Skeletal muscle tissue (tissue), 4 donors: ENCODE results near the gene LRP1B. TPM values are rescaled to one million over a fixed set of nuclear protein-coding genes. Genes with fewer than 3 reads are reported as not detected.

ENCODE experiments used
- H3K27ac ChIP-seq: one replicate; pipeline ENCODE4 v1.7.0; 2013; ENCODE audit warnings: mild to moderate bottlenecking, low read depth, low read length, inconsistent platforms
- H3K27me3 ChIP-seq, 3 donors: one replicate each; pipeline ENCODE4 v1.7.0; 2013; ENCODE audit warnings: low read length in 3 of 3; ENCODE audit not compliant: control insufficient read depth in 3 of 3, insufficient read depth in 3 of 3
- H3K36me3 ChIP-seq, 3 donors: one replicate each; pipeline ENCODE4 v1.7.0; 2013; ENCODE audit warnings: low read length in 3 of 3; ENCODE audit not compliant: control insufficient read depth in 3 of 3, insufficient read depth in 3 of 3
- H3K4me1 ChIP-seq, 3 donors: one replicate each; pipeline ENCODE4 v1.7.0; 2013; ENCODE audit warnings: low read length in 3 of 3, mild to moderate bottlenecking in 3 of 3; ENCODE audit not compliant: control insufficient read depth in 3 of 3, insufficient read depth in 3 of 3
- H3K4me3 ChIP-seq, 3 donors: one replicate each; pipeline ENCODE4 v1.7.0; 2013; ENCODE audit warnings: low read length in 3 of 3
- H3K9ac ChIP-seq, 3 donors: one replicate each; pipeline ENCODE4 v1.7.0; 2013; ENCODE audit warnings: low read length in 3 of 3, mild to moderate bottlenecking in 3 of 3, moderate library complexity in 2 of 3, low read depth in 1 of 3
- H3K9me3 ChIP-seq, 3 donors: one replicate each; pipeline ENCODE4 v1.7.0; 2013; ENCODE audit warnings: low read length in 3 of 3; ENCODE audit not compliant: control insufficient read depth in 3 of 3
- total RNA-seq: library from RNA; depleted of rRNA; stranded (reverse); fragments of >200 nt; gene quantifications from one replicate; pipeline ENCODE4 v1.2.3, GENCODE V29; 2014
- donor health status: Osteomylitis.

LRP1B gene
- total RNA-seq, 1 donor from 2014 or later = 2.6 TPM

DNA sequence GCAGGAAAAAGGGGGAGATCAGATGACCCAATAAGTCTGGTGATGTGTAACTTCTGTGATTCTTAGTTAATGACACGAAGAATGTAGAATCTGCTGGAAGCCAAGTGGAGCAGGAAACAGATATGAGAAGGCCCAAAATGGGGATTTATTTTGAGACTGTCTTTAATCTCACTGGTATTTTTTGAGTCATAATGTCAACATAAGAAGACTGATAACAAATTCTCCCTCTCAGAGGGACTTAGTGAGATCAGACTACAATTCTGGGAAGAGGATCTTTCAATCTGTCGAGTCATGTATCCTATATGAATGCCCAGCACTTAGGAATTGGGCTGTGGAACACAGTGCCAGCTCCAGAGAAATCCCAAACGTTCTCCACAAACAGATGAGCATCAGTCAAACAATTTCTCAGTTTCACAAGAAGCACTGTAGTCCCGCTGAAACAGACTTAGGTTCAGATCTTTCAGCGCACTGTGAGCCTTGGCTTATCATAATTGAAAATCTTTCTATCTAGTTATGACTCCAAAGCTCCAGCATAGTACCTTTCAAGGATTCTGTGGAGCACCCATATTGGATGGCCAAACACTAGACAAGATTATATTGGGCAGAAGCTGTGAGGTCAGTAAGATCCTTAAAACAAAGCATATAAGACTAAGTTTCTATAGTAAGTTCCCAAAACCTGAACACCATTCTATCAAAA is 738.2 kb downstream of the LRP1B start:
- Histone ChIP-seq H3K9me3 (no peaks in the 10 kb centered on the region), H3K27ac (no peak overlapping the region), H3K36me3 (no peaks in the 10 kb centered on the region), H3K4me1 (no peaks in the 10 kb centered on the region), H3K27me3 (no peaks in the 10 kb centered on the region), H3K4me3 (no peak overlapping the region), H3K9ac (no peak overlapping the region)

DNA sequence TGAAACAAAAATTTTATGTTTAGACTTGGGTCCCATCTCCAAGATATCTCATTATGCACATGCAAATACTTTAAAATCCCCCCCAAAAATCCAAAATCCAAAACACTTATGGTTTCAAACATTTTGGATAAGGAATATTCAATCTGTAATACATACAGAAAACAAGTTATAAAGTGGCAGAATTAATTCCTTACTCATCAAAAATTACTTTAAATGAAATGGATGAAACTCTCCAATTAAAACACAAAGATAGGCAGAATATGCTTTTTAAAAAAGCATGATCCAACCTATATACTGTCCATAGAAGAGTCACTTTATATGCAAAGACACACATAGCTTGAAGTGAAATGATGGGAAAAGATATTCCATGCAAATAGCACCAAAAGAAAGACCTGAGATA is 744.6 kb downstream of the LRP1B start:
- Histone ChIP-seq H3K27me3 (no peaks in the 10 kb centered on the region), H3K4me1 (no peaks in the 10 kb centered on the region), H3K9me3 (no peaks in the 10 kb centered on the region), H3K27ac (no peak overlapping the region), H3K36me3 (no peaks in the 10 kb centered on the region), H3K9ac (no peak overlapping the region), H3K4me3 (no peak overlapping the region)

DNA sequence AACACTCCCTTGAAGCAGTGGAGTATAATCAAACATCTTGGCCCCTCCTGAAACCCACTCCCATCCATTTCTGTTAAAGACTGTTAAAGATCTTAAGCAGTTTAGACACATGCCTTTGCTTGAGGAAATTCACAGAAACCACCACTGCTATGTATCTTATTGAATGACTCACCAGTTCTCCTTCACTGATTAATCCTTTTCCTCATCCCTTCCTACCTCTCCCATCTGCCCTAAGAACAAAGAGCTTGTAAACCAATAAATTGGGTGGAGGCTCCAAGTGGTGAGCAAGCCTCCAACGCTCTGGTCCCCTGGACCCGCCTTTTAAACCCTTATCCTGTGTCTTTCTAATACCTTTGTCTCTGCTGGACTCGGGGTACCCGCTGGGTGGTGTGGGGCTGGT is 746.1 kb downstream of the LRP1B start:
- no peaks in the 10 kb centered on the region for H3K36me3 ChIP-seq
- H3K4me3 ChIP-seq = no peak overlapping the region
- H3K9ac ChIP-seq = no peak overlapping the region
- H3K4me1 ChIP-seq = no peaks in the 10 kb centered on the region
- no peak overlapping the region for H3K27ac ChIP-seq
- no peaks in the 10 kb centered on the region for H3K27me3 ChIP-seq
- H3K9me3 ChIP-seq = no peaks in the 10 kb centered on the region

DNA sequence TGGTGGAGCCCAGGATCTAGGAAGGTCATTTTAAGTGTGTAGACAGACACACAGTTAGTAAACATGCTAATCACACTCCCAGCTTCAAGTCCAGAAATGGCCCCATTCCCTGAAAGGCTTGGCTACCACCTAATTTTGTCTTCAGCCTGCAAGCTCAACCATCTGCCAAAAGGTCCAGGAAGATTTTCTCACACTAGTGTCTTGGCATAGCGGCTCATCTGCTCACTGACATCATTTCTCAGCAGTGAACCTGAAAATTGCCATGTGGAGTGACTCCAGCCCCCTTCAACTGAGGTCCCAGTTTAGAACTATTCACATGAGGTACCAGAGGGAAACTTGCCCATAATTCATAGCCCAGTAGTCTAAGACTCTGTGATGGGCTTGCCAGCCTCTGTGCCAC is 748.9 kb downstream of the LRP1B start:
- Histone ChIP-seq H3K9me3 (no peaks in the 10 kb centered on the region), H3K27me3 (no peaks in the 10 kb centered on the region), H3K27ac (no peak overlapping the region), H3K9ac (no peak overlapping the region), H3K4me3 (no peak overlapping the region), H3K4me1 (no peaks in the 10 kb centered on the region), H3K36me3 (no peaks in the 10 kb centered on the region)

DNA sequence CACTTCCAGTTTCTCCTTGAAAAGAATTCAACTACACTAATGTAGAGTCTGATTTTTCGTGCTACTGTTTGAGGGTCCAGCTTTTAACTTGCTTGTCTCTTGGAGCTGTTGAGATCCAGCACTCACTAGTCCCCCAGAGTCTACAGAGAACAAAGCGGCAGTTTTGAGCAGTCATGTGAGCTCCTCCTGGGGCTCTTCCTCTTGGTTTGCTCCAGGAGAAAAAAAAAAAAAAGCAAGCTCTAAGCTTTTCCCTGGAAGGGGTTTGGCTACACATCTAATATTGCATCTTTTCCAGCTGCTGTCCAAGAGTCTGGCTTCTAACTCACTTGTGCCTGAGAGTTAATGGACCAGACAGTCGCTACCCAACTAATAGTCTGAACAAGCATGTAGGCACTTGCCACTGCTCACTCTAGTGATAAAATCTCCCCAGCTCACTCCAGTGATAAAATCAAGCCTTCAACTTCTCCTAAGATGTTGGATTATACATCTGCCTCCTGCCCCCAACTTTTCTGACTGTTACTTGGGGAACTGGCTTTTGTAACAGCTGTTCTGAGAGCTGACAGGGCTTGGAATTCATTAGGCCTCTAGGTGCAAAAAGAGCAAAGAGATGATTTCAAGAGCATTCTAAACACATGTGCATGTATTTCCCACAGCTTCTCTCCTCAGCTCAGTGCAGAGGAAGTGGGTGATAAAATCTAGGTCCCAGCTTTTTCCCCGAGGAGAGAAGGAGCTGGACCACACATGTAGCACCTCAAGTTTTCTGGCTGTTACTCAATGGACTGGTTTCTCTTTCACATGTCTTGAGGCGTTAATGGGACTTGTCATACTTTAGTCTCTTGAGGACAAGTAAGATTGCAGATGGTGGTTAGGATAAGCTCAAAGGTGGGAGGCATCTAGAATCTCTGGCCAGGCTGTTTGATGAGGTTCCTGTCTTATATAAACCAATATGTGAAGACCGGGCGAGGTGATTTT is 750.5 kb downstream of the LRP1B start:
- H3K4me1 ChIP-seq = no peaks in the 10 kb centered on the region
- no peaks in the 10 kb centered on the region for H3K27me3 ChIP-seq
- H3K9me3 ChIP-seq = no peaks in the 10 kb centered on the region
- H3K36me3 ChIP-seq = no peaks in the 10 kb centered on the region
- no peak overlapping the region for H3K27ac ChIP-seq
- no peak overlapping the region for H3K9ac ChIP-seq
- H3K4me3 ChIP-seq = no peak overlapping the region

DNA sequence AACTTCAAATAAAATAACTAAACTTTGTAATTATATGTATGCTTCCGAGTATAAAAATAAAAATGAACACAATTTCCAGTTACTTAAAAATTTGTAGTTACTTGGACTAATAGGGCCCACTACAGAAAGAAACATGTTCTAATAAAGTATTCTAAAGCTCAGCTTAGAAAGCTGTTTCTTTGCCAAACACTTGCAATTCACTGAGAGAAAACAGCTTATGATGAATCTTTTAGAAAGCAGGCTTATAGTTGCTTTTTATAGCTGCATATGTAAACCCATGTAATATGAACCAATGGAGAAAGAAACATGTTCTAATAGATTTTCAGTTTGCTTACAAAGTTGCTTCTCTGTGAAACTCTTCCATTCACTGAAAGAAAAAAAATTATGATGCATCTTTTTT is 766.0 kb downstream of the LRP1B start:
- H3K4me1 ChIP-seq = no peaks in the 10 kb centered on the region
- H3K27ac ChIP-seq = no peak overlapping the region
- no peak overlapping the region for H3K9ac ChIP-seq
- no peaks in the 10 kb centered on the region for H3K36me3 ChIP-seq
- no peaks in the 10 kb centered on the region for H3K9me3 ChIP-seq
- no peaks in the 10 kb centered on the region for H3K27me3 ChIP-seq
- no peak overlapping the region for H3K4me3 ChIP-seq

DNA sequence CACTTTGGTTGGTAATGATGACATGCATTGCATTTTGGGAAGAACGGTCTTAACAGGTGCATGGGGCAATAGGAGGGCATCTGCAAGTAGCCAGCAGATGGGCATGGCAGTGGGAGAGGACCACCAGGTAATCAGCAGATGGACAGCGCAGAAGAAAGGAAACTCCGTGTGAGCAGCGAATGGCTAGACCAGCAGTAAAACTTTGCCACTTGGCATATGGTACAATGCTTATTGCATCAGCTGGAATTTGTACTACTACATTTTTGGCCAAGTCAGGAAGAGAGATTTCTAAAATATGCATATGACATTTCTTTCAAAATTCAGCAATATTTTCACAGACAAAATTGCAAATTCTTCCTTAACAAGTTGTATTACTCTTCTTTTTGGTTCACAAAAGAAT is 768.5 kb downstream of the LRP1B start:
- no peaks in the 10 kb centered on the region for H3K4me1 ChIP-seq
- no peak overlapping the region for H3K9ac ChIP-seq
- no peaks in the 10 kb centered on the region for H3K27me3 ChIP-seq
- H3K4me3 ChIP-seq = no peak overlapping the region
- H3K36me3 ChIP-seq = no peaks in the 10 kb centered on the region
- H3K9me3 ChIP-seq = no peaks in the 10 kb centered on the region
- no peak overlapping the region for H3K27ac ChIP-seq

DNA sequence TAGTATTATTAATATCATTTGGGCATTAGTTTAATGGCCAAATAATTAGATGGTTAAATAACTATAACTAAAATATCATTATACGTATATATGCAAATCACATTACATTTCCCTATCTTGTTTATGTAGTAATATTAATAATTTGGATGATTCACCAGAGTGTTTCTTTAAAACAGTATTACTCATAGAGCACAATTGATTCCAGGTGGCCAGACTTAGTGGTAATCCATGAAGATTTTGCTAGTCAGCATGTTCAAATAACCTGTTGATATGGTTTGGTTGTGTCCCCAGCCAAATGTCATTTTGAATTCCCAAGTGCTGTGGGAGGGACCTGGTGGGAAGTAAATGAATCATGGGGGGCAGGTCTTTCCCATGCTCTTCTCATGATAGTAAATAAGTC is 782.3 kb downstream of the LRP1B start:
- H3K9ac ChIP-seq = no peak overlapping the region
- H3K27ac ChIP-seq = no peak overlapping the region
- no peaks in the 10 kb centered on the region for H3K9me3 ChIP-seq

DNA sequence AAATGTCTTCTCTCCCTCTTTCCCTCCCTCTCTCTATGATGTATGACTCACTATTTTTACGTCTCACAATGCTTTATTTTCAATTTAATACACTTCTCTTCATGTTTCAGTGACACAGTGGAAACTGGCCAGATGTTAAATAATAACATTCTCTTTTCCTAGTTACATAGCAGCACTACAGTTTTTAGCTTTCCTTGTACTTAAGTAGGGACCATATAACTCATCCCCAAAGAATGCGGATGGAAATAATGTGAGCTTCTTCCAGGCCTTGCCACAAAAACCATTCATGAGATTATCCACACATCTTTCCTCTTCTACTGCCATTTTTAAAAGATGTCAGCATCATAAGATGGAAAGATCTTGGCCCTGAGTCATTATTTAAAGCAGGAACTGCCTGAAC is 789.4 kb downstream of the LRP1B start:
- H3K4me3 ChIP-seq = no peak overlapping the region
- H3K4me1 ChIP-seq = no peaks in the 10 kb centered on the region
- H3K27me3 ChIP-seq = no peaks in the 10 kb centered on the region
- no peak overlapping the region for H3K9ac ChIP-seq
- no peaks in the 10 kb centered on the region for H3K9me3 ChIP-seq
- H3K36me3 ChIP-seq = no peaks in the 10 kb centered on the region
- H3K27ac ChIP-seq = no peak overlapping the region

More for the DNA sequence above, 782.3 kb downstream of the LRP1B start:
- Histone ChIP-seq H3K27me3 (no peaks in the 10 kb centered on the region), H3K4me3 (no peak overlapping the region), H3K4me1 (no peaks in the 10 kb centered on the region), H3K36me3 (no peaks in the 10 kb centered on the region)

DNA sequence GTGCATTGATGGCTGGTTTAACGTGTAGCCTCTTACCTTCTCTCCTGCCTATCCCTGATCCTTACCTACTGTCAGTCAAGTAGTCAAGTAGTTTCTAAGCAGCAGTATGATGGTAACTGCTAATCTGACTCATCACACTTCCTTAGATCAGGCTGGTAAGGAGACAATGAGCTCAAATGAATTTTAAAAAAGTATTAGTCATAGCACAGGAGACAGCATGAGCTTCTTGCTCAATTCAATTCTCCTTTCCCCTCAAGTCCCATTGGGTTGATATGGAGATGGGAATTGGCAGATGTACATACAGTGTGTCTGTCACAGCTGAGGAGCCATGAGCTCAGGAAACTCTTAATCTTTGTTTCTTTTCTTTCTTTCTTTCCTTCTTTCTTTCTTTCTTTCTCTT is 799.7 kb downstream of the LRP1B start:
- H3K9ac ChIP-seq = no peak overlapping the region
- H3K4me3 ChIP-seq = no peak overlapping the region

More for the DNA sequence above, 799.7 kb downstream of the LRP1B start:
- no peaks in the 10 kb centered on the region for H3K4me1 ChIP-seq
- H3K27me3 ChIP-seq = no peaks in the 10 kb centered on the region
- no peak overlapping the region for H3K27ac ChIP-seq
- no peaks in the 10 kb centered on the region for H3K9me3 ChIP-seq
- no peaks in the 10 kb centered on the region for H3K36me3 ChIP-seq
